CD4-positive, alpha-beta T cell (primary cell): Measurements from ENCODE around the gene ST6GALNAC3. TPM values are rescaled to one million over a fixed set of nuclear protein-coding genes. Genes with fewer than 3 reads are reported as not detected.

Experiments
- ATAC-seq: fragments of 200-7000 bp; cut with Tn5 transposase; one replicate; pipeline ENCODE4 v1.10.0; 2022; ENCODE audit warnings: mild to moderate bottlenecking; ENCODE audit not compliant: poor library complexity
- CTCF ChIA-PET: fragments of 350-600 bp; sonication (Branson Sonifier 250); formaldehyde crosslinking; loops from one replicate; lab custom pipeline; 2021; ENCODE audit warnings: antibody characterized with exemption, inconsistent platforms; lab: Charles Lee
- POLR2A ChIA-PET: fragments of 350-600 bp; sonication (Branson Sonifier 250); formaldehyde crosslinking; loops from one replicate; lab custom pipeline; 2021; ENCODE audit warnings: antibody characterized with exemption, inconsistent platforms; lab: Charles Lee
- DNase-seq, 14 experiments: peaks; one replicate each; pipeline ENCODE4 v3.0.0-alpha.2; 2013 to 2020; ENCODE audit warnings: mixed read lengths in 2 of 14
- H3K27ac ChIP-seq, 2 donors: one replicate each; pipeline versions ENCODE4 v1.5.1 to v1.7.0; 2013; ENCODE audit warnings: low read length in 2 of 2, low read depth in 1 of 2, mild to moderate bottlenecking in 1 of 2
- H3K27me3 ChIP-seq, 2 experiments: 1 replicate in 1 of 2; 2 replicates in 1 of 2; pipeline versions ENCODE4 v1.6.1 to v1.7.0; 2013; ENCODE audit warnings: low read length in 2 of 2, control low read depth in 1 of 2, mild to moderate bottlenecking in 1 of 2, moderate library complexity in 1 of 2; ENCODE audit not compliant: insufficient read depth in 2 of 2, control insufficient read depth in 1 of 2
- H3K36me3 ChIP-seq: one replicate; pipeline ENCODE4 v1.6.1; 2013; ENCODE audit warnings: low read length, control low read depth; ENCODE audit not compliant: insufficient read depth
- H3K4me1 ChIP-seq: one replicate; pipeline ENCODE4 v1.6.1; 2013; ENCODE audit warnings: low read length, control low read depth; ENCODE audit not compliant: insufficient read depth
- H3K4me3 ChIP-seq: one replicate; pipeline ENCODE4 v1.5.1; 2013; ENCODE audit warnings: mild to moderate bottlenecking, low read length, moderate library complexity
- H3K9me3 ChIP-seq, 2 experiments: 1 replicate in 1 of 2; 2 replicates in 1 of 2; pipeline versions ENCODE4 v1.6.1 to v1.7.0; 2013; ENCODE audit warnings: low read length in 2 of 2, mild to moderate bottlenecking in 2 of 2, control low read depth in 1 of 2, moderate library complexity in 1 of 2; ENCODE audit not compliant: control insufficient read depth in 1 of 2, insufficient read depth in 1 of 2
- H3K27ac Mint-ChIP-seq: one replicate; pipeline ENCODE4 v1.8.0; 2020; ENCODE audit warnings: mixed read lengths
- H3K27me3 Mint-ChIP-seq: one replicate; pipeline ENCODE4 v1.8.0; 2021; ENCODE audit warnings: mixed read lengths
- H3K36me3 Mint-ChIP-seq: one replicate; pipeline ENCODE4 v1.8.0; 2021; ENCODE audit warnings: low read depth, mixed read lengths
- H3K4me1 Mint-ChIP-seq: one replicate; pipeline ENCODE4 v1.8.0; 2021; ENCODE audit warnings: low read depth, mixed read lengths
- H3K4me3 Mint-ChIP-seq: one replicate; pipeline ENCODE4 v1.8.0; 2020; ENCODE audit warnings: mild to moderate bottlenecking, mixed read lengths
- H3K9me3 Mint-ChIP-seq: one replicate; pipeline ENCODE4 v1.8.0; 2020; ENCODE audit warnings: mixed read lengths
- intact Hi-C, 2 experiments: fragments of 100-400 bp; cut with DNase I in 1 of 2; cut with micrococcal nuclease in 1 of 2; formaldehyde crosslinking; loops; one replicate each; pipeline versions ENCODE4 v1.15.1 to v1.9.0; 2023 to 2025; cut with DNase I, micrococcal nuclease
- total RNA-seq, 174 experiments: library from RNA in 2 of 174; stranded (reverse) in 2 of 174; gene quantifications; one replicate each; pipeline ENCODE4 v1.2.3 and lab custom pipeline; 2021 to 2026
- TF ChIP-seq, protein P1 (sequence below): fragments of 200-600 bp; IDR thresholded peaks from one replicate; pipeline ENCODE4 v1.8.0; 2022; ENCODE audit warnings: antibody characterized with exemption, mild to moderate bottlenecking

The ST6GALNAC3 gene
- total RNA-seq, 2 experiments from 2014 or later: 0.77 to 1.3 TPM

DNA sequence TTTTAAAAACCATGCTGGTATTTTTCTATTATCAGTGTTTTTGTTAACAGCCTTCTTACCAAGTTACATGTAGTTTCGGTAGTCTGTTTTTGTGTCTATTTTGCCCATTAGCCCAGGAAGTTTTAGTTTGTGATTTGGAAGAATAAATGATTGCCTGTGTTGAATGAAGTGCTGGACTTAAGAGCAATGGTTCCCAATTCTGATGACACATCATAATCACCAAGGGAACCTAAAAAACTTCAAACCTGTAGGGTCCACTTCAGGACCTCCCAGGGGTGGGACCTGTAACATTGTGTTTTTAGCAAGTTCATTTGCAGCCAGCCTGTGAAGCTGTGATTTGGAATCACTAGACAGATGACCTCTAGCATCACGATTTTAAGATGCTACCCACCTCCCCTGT lies 43.0 kb upstream of the ST6GALNAC3 start:
- CTCF ChIA-PET: no interaction called here
- POLR2A ChIA-PET: no interaction called here
- intact Hi-C loops: no loop called here

DNA sequence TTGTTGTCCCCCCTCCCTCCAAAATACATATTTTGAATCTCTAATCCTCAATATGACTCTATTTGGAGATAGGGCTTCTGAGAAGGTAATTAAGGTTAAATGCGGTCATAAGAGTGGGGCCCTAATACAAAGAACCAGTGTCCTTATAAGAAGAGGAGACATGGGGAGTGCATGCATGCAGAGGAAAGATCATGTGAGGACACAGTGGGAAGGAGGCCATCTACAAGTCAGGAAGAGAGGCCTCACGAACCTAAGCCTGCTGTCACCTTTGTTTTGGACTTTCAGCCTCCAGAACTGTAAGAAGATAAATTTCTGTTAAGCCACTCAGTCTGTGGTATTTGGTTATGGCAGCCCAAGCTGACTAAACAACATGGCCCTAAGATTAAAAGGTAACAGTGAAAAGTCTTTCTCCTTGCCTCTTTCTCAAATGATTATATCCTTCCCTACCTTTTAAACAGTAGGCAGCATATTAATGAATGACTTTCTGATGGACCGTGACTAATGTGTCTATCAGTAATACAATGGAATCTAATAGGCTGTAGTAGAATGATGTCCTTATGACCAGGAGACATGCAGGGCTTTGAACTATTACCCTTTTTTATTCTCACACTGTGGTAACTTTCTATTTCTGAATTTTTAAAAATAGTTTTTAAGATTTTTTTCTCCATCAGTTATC lies 40.6 kb upstream of the ST6GALNAC3 start:
- no peaks in the 10 kb centered on the region for H3K36me3 Mint-ChIP-seq

More for the DNA sequence above, 43.0 kb upstream of the ST6GALNAC3 start:
- no peaks in the 10 kb centered on the region for H3K36me3 ChIP-seq
- ATAC-seq (no peak), DNase-seq (no peak)
- Mint-ChIP-seq H3K9me3 (no peaks in the 10 kb centered on the region), H3K4me1 (no peaks in the 10 kb centered on the region), H3K27ac (no peak overlapping the region), H3K4me3 (no peak overlapping the region), H3K36me3 (no peaks in the 10 kb centered on the region), H3K27me3 (peaks cover under 1% of the 10 kb centered on the region)
- H3K27me3 ChIP-seq: no peaks in the 10 kb centered on the region
- TF ChIP-seq, protein P1, sequence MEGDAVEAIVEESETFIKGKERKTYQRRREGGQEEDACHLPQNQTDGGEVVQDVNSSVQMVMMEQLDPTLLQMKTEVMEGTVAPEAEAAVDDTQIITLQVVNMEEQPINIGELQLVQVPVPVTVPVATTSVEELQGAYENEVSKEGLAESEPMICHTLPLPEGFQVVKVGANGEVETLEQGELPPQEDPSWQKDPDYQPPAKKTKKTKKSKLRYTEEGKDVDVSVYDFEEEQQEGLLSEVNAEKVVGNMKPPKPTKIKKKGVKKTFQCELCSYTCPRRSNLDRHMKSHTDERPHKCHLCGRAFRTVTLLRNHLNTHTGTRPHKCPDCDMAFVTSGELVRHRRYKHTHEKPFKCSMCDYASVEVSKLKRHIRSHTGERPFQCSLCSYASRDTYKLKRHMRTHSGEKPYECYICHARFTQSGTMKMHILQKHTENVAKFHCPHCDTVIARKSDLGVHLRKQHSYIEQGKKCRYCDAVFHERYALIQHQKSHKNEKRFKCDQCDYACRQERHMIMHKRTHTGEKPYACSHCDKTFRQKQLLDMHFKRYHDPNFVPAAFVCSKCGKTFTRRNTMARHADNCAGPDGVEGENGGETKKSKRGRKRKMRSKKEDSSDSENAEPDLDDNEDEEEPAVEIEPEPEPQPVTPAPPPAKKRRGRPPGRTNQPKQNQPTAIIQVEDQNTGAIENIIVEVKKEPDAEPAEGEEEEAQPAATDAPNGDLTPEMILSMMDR: no peak
- H3K9me3 ChIP-seq: no peaks in the 10 kb centered on the region
- H3K4me1 ChIP-seq: no peaks in the 10 kb centered on the region
- no peak overlapping the region for H3K4me3 ChIP-seq
- no peak overlapping the region for H3K27ac ChIP-seq

GRCh38 chr1:76035053-76035452 lies 39.5 kb upstream of the ST6GALNAC3 start:
- no peak for ATAC-seq
- Mint-ChIP-seq H3K27me3 (peaks cover 6% of the 10 kb centered on the region), H3K4me1 (no peaks in the 10 kb centered on the region), H3K36me3 (no peaks in the 10 kb centered on the region), H3K4me3 (no peak overlapping the region), H3K27ac (no peak overlapping the region), H3K9me3 (no peaks in the 10 kb centered on the region)
- TF ChIP-seq, protein P1: no peak
- intact Hi-C loops: no loop called here
- no peaks in the 10 kb centered on the region for H3K27me3 ChIP-seq
- no peaks in the 10 kb centered on the region for H3K36me3 ChIP-seq
- POLR2A ChIA-PET: no interaction called here
- H3K27ac ChIP-seq: no peak overlapping the region
- no peaks in the 10 kb centered on the region for H3K4me1 ChIP-seq
- peak in 1 of 14 experiments; percentile 2 for DNase-seq
- H3K4me3 ChIP-seq: no peak overlapping the region
- CTCF ChIA-PET: interaction anchor here (0.6 kb wide), 1 partner anchor 106 kb away, joined by 3 read pairs; no protein-coding TSS in a partner anchor
- no peaks in the 10 kb centered on the region for H3K9me3 ChIP-seq

More for the DNA sequence above, 40.6 kb upstream of the ST6GALNAC3 start:
- no peak overlapping the region for H3K4me3 ChIP-seq
- no peak for DNase-seq
- H3K27me3 ChIP-seq: no peaks in the 10 kb centered on the region
- H3K36me3 ChIP-seq: no peaks in the 10 kb centered on the region
- H3K27ac ChIP-seq: no peak overlapping the region
- Mint-ChIP-seq H3K4me3 (no peak overlapping the region), H3K9me3 (no peaks in the 10 kb centered on the region), H3K27me3 (peaks cover under 1% of the 10 kb centered on the region), H3K4me1 (no peaks in the 10 kb centered on the region), H3K27ac (no peak overlapping the region)
- no peak for ATAC-seq
- intact Hi-C loops: no loop called here
- CTCF ChIA-PET: no interaction called here
- POLR2A ChIA-PET: no interaction called here
- TF ChIP-seq, protein P1: no peak
- H3K9me3 ChIP-seq: no peaks in the 10 kb centered on the region
- H3K4me1 ChIP-seq: no peaks in the 10 kb centered on the region
